H1 (cell line): Measurements from ENCODE around the gene FRY. TPM values are rescaled to one million over a fixed set of nuclear protein-coding genes. Genes with fewer than 3 reads are reported as not detected.

Source experiments
- CTCF ChIA-PET: fragments of 300-600 bp; sonication (Branson Sonifier 250); formaldehyde crosslinking; loops from one replicate; lab custom pipeline; 2021; ENCODE audit not compliant: partially characterized antibody; lab: Charles Lee
- POLR2A ChIA-PET: fragments of 300-600 bp; sonication (Branson Sonifier 250); formaldehyde crosslinking; loops from one replicate; lab custom pipeline; 2021; ENCODE audit warnings: inconsistent platforms; ENCODE audit not compliant: partially characterized antibody; lab: Charles Lee
- DNase-seq, 2 experiments: peaks; one replicate each; pipeline versions ENCODE4 v3.0.0 to v3.0.0-alpha.2; 2010 to 2022; ENCODE audit warnings: low spot score in 2 of 2, low read depth in 1 of 2, mixed read lengths in 1 of 2
- FAIRE-seq: peaks from 2 replicates; lab custom pipeline; 2011; peaks lifted over from hg19 to GRCh38; lab: Jason Lieb, UNC
- H2AFZ ChIP-seq: 2 replicates; pipeline ENCODE4 v1.8.1; 2012; ENCODE audit warnings: low read length, inconsistent platforms
- H2AK5ac ChIP-seq: 2 replicates; pipeline ENCODE4 v1.6.1; 2013; ENCODE audit warnings: low read depth, low read length
- H2BK120ac ChIP-seq: replicated peaks from 2 replicates; pipeline ENCODE3; 2013; ENCODE audit warnings: low read depth, low read length, inconsistent platforms
- H2BK12ac ChIP-seq: 2 replicates; pipeline ENCODE4 v1.6.1; 2013; ENCODE audit warnings: low read depth, low read length
- H2BK15ac ChIP-seq: 2 replicates; pipeline ENCODE4 v1.6.1; 2013; ENCODE audit warnings: low read length
- H2BK20ac ChIP-seq: 2 replicates; pipeline ENCODE4 v1.6.1; 2013; ENCODE audit warnings: low read length
- H2BK5ac ChIP-seq: 2 replicates; pipeline ENCODE4 v1.6.1; 2013; ENCODE audit warnings: low read depth, low read length
- H3K14ac ChIP-seq: 2 replicates; pipeline ENCODE4 v1.6.1; 2013; ENCODE audit warnings: inconsistent platforms; ENCODE audit not compliant: insufficient read length
- H3K18ac ChIP-seq: 2 replicates; pipeline ENCODE4 v1.6.1; 2013; ENCODE audit warnings: low read length; ENCODE audit errors: extremely low read depth
- H3K23ac ChIP-seq: 2 replicates; pipeline ENCODE4 v1.6.1; 2013; ENCODE audit warnings: inconsistent platforms; ENCODE audit not compliant: insufficient read length
- H3K23me2 ChIP-seq: 2 replicates; pipeline ENCODE4 v1.6.1; 2013; ENCODE audit warnings: low read depth, low read length
- H3K27ac ChIP-seq: 2 replicates; pipeline ENCODE4 v1.6.1; 2011; ENCODE audit warnings: low read depth, low read length, inconsistent platforms
- H3K27me3 ChIP-seq, 4 experiments: replicated peaks in 1 of 4; 1 replicate in 1 of 4; 2 replicates in 3 of 4; pipeline versions ENCODE4 v1.6.1 to v1.8.1; 2011 to 2013; ENCODE audit warnings: low read length in 3 of 4, mild to moderate bottlenecking in 3 of 4, inconsistent platforms in 2 of 4, mixed read lengths in 2 of 4, moderate library complexity in 1 of 4; ENCODE audit not compliant: control insufficient read depth in 3 of 4, insufficient read depth in 3 of 4; ENCODE audit errors: extremely low read depth in 1 of 4
- H3K36me3 ChIP-seq, 4 experiments: 2 replicates each; pipeline versions ENCODE4 v1.6.1 to v1.8.1; 2011 to 2013; ENCODE audit warnings: mild to moderate bottlenecking in 4 of 4, low read length in 3 of 4, moderate library complexity in 2 of 4, control low read depth in 1 of 4, inconsistent platforms in 1 of 4; ENCODE audit not compliant: insufficient read depth in 4 of 4, control insufficient read depth in 2 of 4
- H3K4ac ChIP-seq: replicated peaks from 2 replicates; pipeline ENCODE3; 2013; ENCODE audit warnings: low read length, low read depth, mixed read lengths, inconsistent platforms; ENCODE audit not compliant: insufficient read length
- H3K4me1 ChIP-seq, 4 experiments: replicated peaks in 1 of 4; 1 replicate in 1 of 4; 2 replicates in 3 of 4; pipeline versions ENCODE4 v1.6.1 to v1.8.1; 2011 to 2013; ENCODE audit warnings: low read length in 3 of 4, inconsistent platforms in 2 of 4, mixed read lengths in 1 of 4; ENCODE audit not compliant: insufficient read depth in 4 of 4, control insufficient read depth in 3 of 4
- H3K4me2 ChIP-seq, 2 experiments: 2 replicates each; pipeline versions ENCODE4 v1.6.1 to v1.8.1; 2011 to 2013; ENCODE audit warnings: low read depth in 2 of 2, low read length in 2 of 2, control low read depth in 1 of 2, inconsistent platforms in 1 of 2, mild to moderate bottlenecking in 1 of 2; ENCODE audit not compliant: insufficient read depth in 1 of 2
- H3K4me3 ChIP-seq, 4 experiments: fragments of 200-600, 300-600 bp in 1 of 4; sonication (generic), shearing (Covaris generic), sonication (Bioruptor Twin) in 1 of 4; 2 replicates each; pipeline versions ENCODE4 v1.5.1 to v1.8.1; 2011 to 2016; ENCODE audit warnings: low read length in 4 of 4, low read depth in 3 of 4, control low read depth in 2 of 4, inconsistent platforms in 2 of 4, mild to moderate bottlenecking in 2 of 4, mixed read lengths in 1 of 4, moderate library complexity in 1 of 4; ENCODE audit not compliant: insufficient read depth in 2 of 4; ENCODE audit errors: extremely low read depth in 1 of 4
- H3K56ac ChIP-seq: replicated peaks from 2 replicates; pipeline ENCODE3; 2013; ENCODE audit warnings: low read depth, mild to moderate bottlenecking, mixed read lengths, low read length, inconsistent platforms; ENCODE audit not compliant: insufficient read length
- H3K79me1 ChIP-seq: 2 replicates; pipeline ENCODE4 v1.6.1; 2013; ENCODE audit warnings: low read depth, low read length, control low read depth
- H3K79me2 ChIP-seq, 2 experiments: 2 replicates each; pipeline versions ENCODE4 v1.6.1 to v1.8.1; 2012 to 2013; ENCODE audit warnings: low read length in 2 of 2, mild to moderate bottlenecking in 2 of 2, inconsistent platforms in 1 of 2; ENCODE audit not compliant: insufficient read depth in 2 of 2, control insufficient read depth in 1 of 2
- H3K9ac ChIP-seq, 4 experiments: replicated peaks in 1 of 4; 1 replicate in 1 of 4; 2 replicates in 3 of 4; pipeline versions ENCODE4 v1.6.1 to v1.8.1; 2011 to 2013; ENCODE audit warnings: low read depth in 3 of 4, low read length in 3 of 4, control low read depth in 2 of 4, mild to moderate bottlenecking in 2 of 4, moderate library complexity in 2 of 4, inconsistent platforms in 1 of 4; ENCODE audit errors: extremely low read depth in 1 of 4
- H3K9me3 ChIP-seq, 2 experiments: 2 replicates each; pipeline versions ENCODE4 v1.6.1 to v1.8.1; 2012 to 2013; ENCODE audit warnings: mild to moderate bottlenecking in 2 of 2, moderate library complexity in 2 of 2, control low read depth in 1 of 2, inconsistent platforms in 1 of 2, low read depth in 1 of 2, low read length in 1 of 2, mixed read lengths in 1 of 2; ENCODE audit not compliant: insufficient read depth in 2 of 2
- H4K20me1 ChIP-seq, 2 experiments: replicated peaks in 1 of 2; 2 replicates each; pipeline versions ENCODE3 to v1.8.1; 2011 to 2013; ENCODE audit warnings: inconsistent platforms in 2 of 2, low read length in 2 of 2, mild to moderate bottlenecking in 1 of 2; ENCODE audit not compliant: insufficient read depth in 2 of 2, control insufficient read depth in 1 of 2
- H4K5ac ChIP-seq: 2 replicates; pipeline ENCODE4 v1.6.1; 2013; ENCODE audit warnings: low read length, low read depth, mixed read lengths, inconsistent platforms; ENCODE audit not compliant: insufficient read length
- H4K8ac ChIP-seq: 2 replicates; pipeline ENCODE4 v1.8.0; 2013; ENCODE audit warnings: mild to moderate bottlenecking, moderate library complexity, low read length, inconsistent platforms; ENCODE audit not compliant: insufficient read depth; ENCODE audit errors: extremely low read depth
- H4K91ac ChIP-seq: replicated peaks from 2 replicates; pipeline ENCODE3; 2013; ENCODE audit warnings: low read length, mixed read lengths, inconsistent platforms; ENCODE audit not compliant: insufficient read length
- E2F6 ChIP-seq: IDR thresholded peaks from 2 replicates; pipeline ENCODE4 v1.6.1; 2012; ENCODE audit warnings: inconsistent platforms
- EZH2 ChIP-seq: fragments of 200-600 bp; sonication (generic); IDR thresholded peaks from 2 replicates; pipeline ENCODE4 v1.7.1; 2012; ENCODE audit warnings: low read depth, mild to moderate bottlenecking, moderate library complexity, low read length, inconsistent platforms; ENCODE audit not compliant: severe bottlenecking
- FOSL1 ChIP-seq: IDR thresholded peaks from 2 replicates; pipeline ENCODE4 v1.6.1; 2011; ENCODE audit warnings: mild to moderate bottlenecking, low read depth, low read length, moderate library complexity; ENCODE audit not compliant: insufficient read depth
- HDAC6 ChIP-seq: IDR thresholded peaks from one replicate; pipeline ENCODE4 v1.7.1; 2012; ENCODE audit warnings: low read depth, mild to moderate bottlenecking, inconsistent platforms, low read length, moderate library complexity
- JUND ChIP-seq: IDR thresholded peaks from 2 replicates; pipeline ENCODE4 v1.6.1; 2011; ENCODE audit warnings: mild to moderate bottlenecking, improper control_type of control experiment, low read length
- KDM1A ChIP-seq: fragments of 200-600, 300-600 bp; sonication (generic); IDR thresholded peaks from 2 replicates; pipeline ENCODE4 v1.7.1; 2016; ENCODE audit warnings: mild to moderate bottlenecking, low read length, borderline replicate concordance
- RAD21 ChIP-seq, 2 experiments: IDR thresholded peaks in 1 of 2; conservative IDR thresholded peaks in 1 of 2; 2 replicates each; pipeline ENCODE4 v1.6.1; 2011; ENCODE audit warnings: low read depth in 2 of 2, low read length in 2 of 2, improper control_type of control experiment in 1 of 2, inconsistent platforms in 1 of 2, mild to moderate bottlenecking in 1 of 2, moderate library complexity in 1 of 2
- RFX5 ChIP-seq: IDR thresholded peaks from 2 replicates; pipeline ENCODE4 v1.6.1; 2011; ENCODE audit warnings: low read depth, low read length, improper control_type of control experiment, borderline replicate concordance
- RXRA ChIP-seq: IDR thresholded peaks from 2 replicates; pipeline ENCODE4 v1.6.1; 2011; ENCODE audit warnings: low read depth, mild to moderate bottlenecking, low read length, moderate library complexity; ENCODE audit not compliant: insufficient read depth
- SP4 ChIP-seq: IDR thresholded peaks from 2 replicates; pipeline ENCODE4 v1.6.1; 2012; ENCODE audit warnings: low read length, inconsistent platforms
- SRF ChIP-seq: IDR thresholded peaks from 2 replicates; pipeline ENCODE4 v1.6.1; 2011; ENCODE audit warnings: mild to moderate bottlenecking, low read depth, low read length, moderate library complexity
- TAF7 ChIP-seq: optimal IDR thresholded peaks from 2 replicates; pipeline ENCODE3; 2011; ENCODE audit warnings: low read depth, mild to moderate bottlenecking, inconsistent platforms, low read length, moderate library complexity, borderline replicate concordance
- TBP ChIP-seq: IDR thresholded peaks from 2 replicates; pipeline ENCODE4 v1.6.1; 2011; ENCODE audit warnings: low read depth, low read length, improper control_type of control experiment
- TEAD4 ChIP-seq: IDR thresholded peaks from 2 replicates; pipeline ENCODE4 v1.6.1; 2012; ENCODE audit warnings: low read depth, low read length, inconsistent platforms, mixed read lengths
- WGBS, 2 experiments: shearing (Covaris generic) in 1 of 2; methylation state at CpG; one replicate each; pipeline versions ENCODE4 v1.1.6 to v1.1.7; 2013 to 2015; ENCODE audit warnings: low lambda C conversion rate in 2 of 2, mixed read lengths in 2 of 2, inconsistent platforms in 1 of 2, low coverage in 1 of 2, missing lambda C conversion rate in 1 of 2; ENCODE audit not compliant: insufficient replicate concordance in 2 of 2, insufficient coverage in 1 of 2, insufficient read length in 1 of 2; ENCODE audit errors: extremely low coverage in 1 of 2, missing lambda C conversion rate in 1 of 2; 5-methylcytosine and 5-hydroxymethylcytosine counted together
- polyA plus RNA-seq, 7 experiments: library from polyadenylated mRNA; depleted of rRNA in 3 of 7; stranded (reverse) in 5 of 7; unstranded in 2 of 7; fragments of >200 nt in 5 of 7; fragments of 200-250 nt in 2 of 7; gene quantifications; 1 replicate in 5 of 7; 2 replicates in 1 of 7; 4 replicates in 1 of 7; pipeline versions ENCODE4 v1.2.1 to v1.2.3, GENCODE V29; 2011 to 2013; ENCODE audit warnings: missing spikeins in 2 of 7, mixed read lengths in 2 of 7
- total RNA-seq: library from RNA; stranded (reverse); fragmentation: NEBNext Ultra II Directional; extraction: Animal tissue kit (Norgen Biotek cat#: 25700); gene quantifications from 2 replicates; pipeline ENCODE4 v1.2.1, GENCODE V29; 2021

Gene FRY
- total and polyA plus RNA-seq, 2 of the 8 experiments (the other 6 are each of a cell fraction or from before 2014, with no cell fraction given) = 4.3 to 9.2 TPM

GRCh38 chr13:32256243-32256642, 224.7 kb downstream of the FRY start:
- no peaks in the 10 kb centered on the region for H3K23me2 ChIP-seq
- no peak overlapping the region for H4K8ac ChIP-seq
- H4K91ac ChIP-seq = no peak overlapping the region
- H2AFZ ChIP-seq = no peak overlapping the region
- no peak overlapping the region for H3K18ac ChIP-seq
- ChIA-PET CTCF (interaction anchor here (0.7 to 3.9 kb wide), 5 partner anchors 10 to 305 kb away, joined by 3 to 26 read pairs (median 4); no protein-coding TSS in a partner anchor), POLR2A (no interaction called here)
- H3K56ac ChIP-seq = no peak overlapping the region
- H3K9me3 ChIP-seq = no peaks in the 10 kb centered on the region
- H2AK5ac ChIP-seq = no peak overlapping the region
- no peak overlapping the region for H4K5ac ChIP-seq
- DNase-seq (no peak), FAIRE-seq (no peak)
- 85% methylated on average over 4 of the region's 4 CpGs; no CpG with 5 or more reads in 1 of the 2 experiments for WGBS, 2 experiments
- no peak overlapping the region for H2BK5ac ChIP-seq
- no peaks in the 10 kb centered on the region for H3K79me1 ChIP-seq
- no peak overlapping the region for H2BK120ac ChIP-seq
- no peak overlapping the region for H3K4me2 ChIP-seq
- H4K20me1 ChIP-seq = no peaks in the 10 kb centered on the region
- no peak overlapping the region for H3K27ac ChIP-seq
- H3K4me3 ChIP-seq = no peak overlapping the region
- H2BK20ac ChIP-seq = no peak overlapping the region
- no peaks in the 10 kb centered on the region for H3K4me1 ChIP-seq
- no peak overlapping the region for H3K9ac ChIP-seq
- no peak overlapping the region for H2BK12ac ChIP-seq
- H3K4ac ChIP-seq = no peak overlapping the region
- H3K23ac ChIP-seq = no peak overlapping the region
- H3K36me3 ChIP-seq = peaks cover 0 to 3% (median 0%) of the 10 kb centered on the region in 4 experiments; a peak in 1 of 8 replicates
- H3K27me3 ChIP-seq = no peaks in the 10 kb centered on the region
- H3K79me2 ChIP-seq = no peaks in the 10 kb centered on the region
- H2BK15ac ChIP-seq = no peak overlapping the region
- H3K14ac ChIP-seq = no peak overlapping the region
- TF ChIP-seq SRF = no peak
- no peak for TF ChIP-seq EZH2
- TF ChIP-seq SP4 = no peak
- no peak for TF ChIP-seq TAF7
- no peak for TF ChIP-seq TEAD4
- TF ChIP-seq E2F6 = no peak
- TF ChIP-seq JUND = no peak
- TF ChIP-seq RAD21 (IDR thresholded peaks at IDR 0.05 in 1 of 2, conservative IDR thresholded peaks at IDR 0.05 in 1 of 2; ENCODE audit: low read depth in 2 of 2, low read length in 2 of 2) = no peak
- no peak for TF ChIP-seq HDAC6
- TF ChIP-seq KDM1A = no peak
- no peak for TF ChIP-seq TBP
- no peak for TF ChIP-seq FOSL1
- no peak for TF ChIP-seq RFX5
- no peak for TF ChIP-seq RXRA
